Keratinocyte (primary cell): ENCODE data around the gene SMYD3. TPM values are rescaled to one million over a fixed set of nuclear protein-coding genes. Genes with fewer than 3 reads are reported as not detected.
"Not testable (repeated sequence)": the region's sequence is repeated elsewhere in the genome, so short reads cannot be mapped to it uniquely, and the experiment has no call there.

Experiments used
- DNase-seq: peaks from one replicate; pipeline ENCODE4 v3.0.0-alpha.2; 2011; ENCODE audit warnings: low read depth, missing footprints, low spot score
- FAIRE-seq: peaks from 2 replicates; lab custom pipeline; 2011; peaks lifted over from hg19 to GRCh38; lab: Jason Lieb, UNC
- H2AFZ ChIP-seq: 2 replicates; pipeline ENCODE4 v1.6.0; 2012; ENCODE audit warnings: low read length, control low read depth, inconsistent platforms; ENCODE audit not compliant: control insufficient read depth
- H3K27ac ChIP-seq: 2 replicates; pipeline ENCODE4 v1.5.1; 2011; ENCODE audit warnings: low read length; ENCODE audit not compliant: control insufficient read depth, insufficient read depth
- H3K27me3 ChIP-seq: 3 replicates; pipeline ENCODE4 v1.6.0; 2011; ENCODE audit warnings: low read length; ENCODE audit not compliant: control insufficient read depth, insufficient read depth; ENCODE audit errors: extremely low read depth
- H3K36me3 ChIP-seq, 2 experiments: 2 replicates in 1 of 2; 3 replicates in 1 of 2; pipeline ENCODE4 v1.5.1; 2011; ENCODE audit warnings: low read length in 2 of 2, mild to moderate bottlenecking in 1 of 2; ENCODE audit not compliant: control insufficient read depth in 2 of 2, insufficient read depth in 2 of 2; ENCODE audit errors: extremely low read depth in 1 of 2
- H3K4me1 ChIP-seq: 3 replicates; pipeline ENCODE4 v1.5.1; 2011; ENCODE audit warnings: low read length; ENCODE audit not compliant: control insufficient read depth, insufficient read depth; ENCODE audit errors: extremely low read depth
- H3K4me2 ChIP-seq: 3 replicates; pipeline ENCODE4 v1.6.0; 2011; ENCODE audit warnings: low read depth, low read length; ENCODE audit not compliant: control insufficient read depth, insufficient read depth; ENCODE audit errors: extremely low read depth
- H3K4me3 ChIP-seq, 3 experiments: fragments of 200-600 bp in 1 of 3; sonication (generic) in 1 of 3; 2 replicates in 2 of 3; 3 replicates in 1 of 3; pipeline ENCODE4 v1.5.1; 2011 to 2016; ENCODE audit warnings: low read length in 3 of 3, mild to moderate bottlenecking in 3 of 3, control low read depth in 2 of 3, inconsistent platforms in 1 of 3, low read depth in 1 of 3, mixed read lengths in 1 of 3, mixed run types in 1 of 3, moderate library complexity in 1 of 3; ENCODE audit not compliant: control insufficient read depth in 2 of 3, insufficient read depth in 2 of 3; ENCODE audit errors: extremely low read depth in 1 of 3
- H3K79me2 ChIP-seq: 2 replicates; pipeline ENCODE4 v1.6.0; 2012; ENCODE audit warnings: low read length; ENCODE audit not compliant: control insufficient read depth, insufficient read depth
- H3K9ac ChIP-seq: 3 replicates; pipeline ENCODE4 v1.6.0; 2011; ENCODE audit warnings: low read length; ENCODE audit not compliant: control insufficient read depth, insufficient read depth; ENCODE audit errors: extremely low read depth
- H3K9me1 ChIP-seq: 3 replicates; pipeline ENCODE4 v1.6.0; 2011; ENCODE audit warnings: low read length; ENCODE audit not compliant: control insufficient read depth, insufficient read depth; ENCODE audit errors: extremely low read depth
- H3K9me3 ChIP-seq: 2 replicates; pipeline ENCODE4 v1.5.1; 2012; ENCODE audit warnings: low read depth, low read length; ENCODE audit not compliant: control insufficient read depth
- H4K20me1 ChIP-seq: 3 replicates; pipeline ENCODE4 v1.6.0; 2011; ENCODE audit warnings: low read length; ENCODE audit not compliant: control insufficient read depth, insufficient read depth; ENCODE audit errors: extremely low read depth
- CTCF ChIP-seq, 3 experiments: IDR thresholded peaks in 1 of 3; conservative IDR thresholded peaks in 1 of 3; optimal IDR thresholded peaks in 1 of 3; 2 replicates in 2 of 3; 3 replicates in 1 of 3; pipeline versions ENCODE3 to v1.5.1; 2011; ENCODE audit warnings: low read length in 3 of 3, mild to moderate bottlenecking in 3 of 3, moderate library complexity in 2 of 3, control low read depth in 1 of 3, inconsistent platforms in 1 of 3; ENCODE audit not compliant: insufficient read depth in 2 of 3; ENCODE audit errors: extremely low read depth in 1 of 3
- EZH2 ChIP-seq: IDR thresholded peaks from one replicate; pipeline ENCODE4 v1.6.1; 2012; ENCODE audit warnings: inconsistent platforms, mild to moderate bottlenecking, low read length, moderate library complexity
- dilution Hi-C: fragments of 300-500 bp; cut with MboI; formaldehyde crosslinking; loops from one replicate; pipeline ENCODE4 v1.7.0; 2020; ENCODE audit warnings: low sequenced_read_pairs; ENCODE audit not compliant: extremely low pct_ligation_motif_present
- polyA plus RNA-seq, 5 experiments: library from polyadenylated mRNA; depleted of rRNA in 3 of 5; stranded (reverse) in 3 of 5; stranded (forward) in 1 of 5; unstranded in 1 of 5; fragments of >200 nt; gene quantifications; 1 replicate in 1 of 5; 2 replicates in 3 of 5; 3 replicates in 1 of 5; pipeline versions ENCODE4 v1.2.1 to v1.2.3, GENCODE V29; 2011 to 2012; ENCODE audit warnings: missing spikeins in 2 of 5, low read depth in 1 of 5, low replicate concordance in 1 of 5

Gene SMYD3
- polyA plus RNA-seq, 1 donor (not counting 4 experiments of a cell fraction or from before 2014, with no cell fraction given) = 31.0 TPM

GRCh38 chr1:245715291-245715701, 791.8 kb downstream of the SMYD3 start:
- H3K4me1 ChIP-seq = no peaks in the 10 kb centered on the region
- H3K9me1 ChIP-seq = no peaks in the 10 kb centered on the region
- no peak overlapping the region for H2AFZ ChIP-seq
- FAIRE-seq (no peak), DNase-seq (no peak)
- no peak overlapping the region for H3K4me3 ChIP-seq
- H3K9ac ChIP-seq = no peak overlapping the region
- H4K20me1 ChIP-seq = no peaks in the 10 kb centered on the region
- H3K27ac ChIP-seq = no peak overlapping the region
- dilution Hi-C loops = no loop called here
- H3K27me3 ChIP-seq = no peaks in the 10 kb centered on the region
- no peak overlapping the region for H3K4me2 ChIP-seq
- H3K36me3 ChIP-seq = no peaks in the 10 kb centered on the region
- H3K79me2 ChIP-seq = no peaks in the 10 kb centered on the region
- TF ChIP-seq CTCF (optimal IDR thresholded peaks at IDR 0.05 in 1 of 3, IDR thresholded peaks at IDR 0.05 in 1 of 3, conservative IDR thresholded peaks at IDR 0.05 in 1 of 3; ENCODE audit: extremely low read depth in 1 of 3, insufficient read depth in 2 of 3, low read length in 3 of 3) (no peak), EZH2 (no peak)
- H3K9me3 ChIP-seq = no peaks in the 10 kb centered on the region

GRCh38 chr1:245714027-245714426, 793.1 kb downstream of the SMYD3 start:
- H3K79me2 ChIP-seq, H3K9me1 ChIP-seq, FAIRE-seq, H3K27ac ChIP-seq, H3K27me3 ChIP-seq, dilution Hi-C loops, H3K4me2 ChIP-seq, H2AFZ ChIP-seq, H3K4me3 ChIP-seq, DNase-seq, H3K9me3 ChIP-seq, H3K36me3 ChIP-seq, H4K20me1 ChIP-seq, H3K4me1 ChIP-seq, H3K9ac ChIP-seq: not testable (repeated sequence)
